IPS DF 6.9 (cell line): ENCODE data around the gene BLOC1S2.

Experiments
- DNase-seq: peaks from one replicate; pipeline ENCODE4 v3.0.0-alpha.2; 2013; ENCODE audit warnings: low read depth, low spot score
- H3K27ac ChIP-seq: one replicate; pipeline ENCODE4 v1.5.1; 2013; ENCODE audit warnings: low read length, control low read depth
- H3K27me3 ChIP-seq: 2 replicates; pipeline ENCODE4 v1.6.1; 2013; ENCODE audit warnings: mild to moderate bottlenecking, low read length; ENCODE audit not compliant: control insufficient read depth, insufficient read depth
- H3K36me3 ChIP-seq: 2 replicates; pipeline ENCODE4 v1.6.1; 2013; ENCODE audit warnings: low read length; ENCODE audit not compliant: control insufficient read depth, insufficient read depth
- H3K4me1 ChIP-seq: 2 replicates; pipeline ENCODE4 v1.6.1; 2013; ENCODE audit warnings: low read length; ENCODE audit not compliant: control insufficient read depth, insufficient read depth
- H3K4me3 ChIP-seq: 2 replicates; pipeline ENCODE4 v1.5.1; 2013; ENCODE audit warnings: mild to moderate bottlenecking, low read length
- H3K9me3 ChIP-seq: 2 replicates; pipeline ENCODE4 v1.6.1; 2013; ENCODE audit warnings: low read length, inconsistent platforms; ENCODE audit not compliant: control insufficient read depth, insufficient read depth
- WGBS: extraction: QIAGEN DNeasy Blood & Tissue Kit; methylation state at CpG from one replicate; pipeline ENCODE4 v1.1.7; 2013; ENCODE audit warnings: mixed read lengths, missing lambda C conversion rate; ENCODE audit not compliant: insufficient read length, insufficient coverage; 5-methylcytosine and 5-hydroxymethylcytosine counted together

Gene BLOC1S2

GRCh38 chr10:100254191-100254590 lies 32.3 kb downstream of the BLOC1S2 start:
- Histone ChIP-seq H3K4me3 (no peak overlapping the region), H3K36me3 (peaks cover 3% of the 10 kb centered on the region; the same call in 1 of the 2 replicates), H3K27ac (no peak overlapping the region), H3K9me3 (no peaks in the 10 kb centered on the region), H3K4me1 (no peaks in the 10 kb centered on the region), H3K27me3 (no peaks in the 10 kb centered on the region)
- no CpG with 5 or more reads among the region's 3 CpGs for WGBS
- no peak for DNase-seq

DNA sequence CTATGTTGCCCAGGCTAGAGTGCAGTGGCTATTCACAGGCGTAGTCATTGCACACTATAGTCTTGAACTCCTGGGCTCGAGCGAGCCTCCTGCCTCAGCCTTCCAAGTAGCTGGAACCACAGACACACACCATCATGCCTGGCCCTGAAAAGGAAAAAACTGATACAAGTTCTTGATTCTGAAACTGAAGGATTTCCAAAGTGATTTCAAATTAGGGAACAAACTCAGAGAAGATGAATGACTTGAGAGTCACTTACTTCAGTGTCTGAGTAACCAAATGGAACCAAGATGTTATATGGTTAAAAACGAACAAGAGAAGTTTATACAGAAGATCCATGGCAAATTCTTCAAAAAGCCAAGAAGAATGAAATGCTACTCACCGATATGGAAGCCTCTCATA lies 33.4 kb downstream of the BLOC1S2 start:
- H3K4me1 ChIP-seq = no peaks in the 10 kb centered on the region
- no peaks in the 10 kb centered on the region for H3K27me3 ChIP-seq
- WGBS = no CpG with 5 or more reads among the region's 5 CpGs
- H3K36me3 ChIP-seq = peaks cover 3% of the 10 kb centered on the region; the same call in 1 of the 2 replicates
- no peak for DNase-seq
- H3K27ac ChIP-seq = no peak overlapping the region
- H3K4me3 ChIP-seq = no peak overlapping the region
- no peaks in the 10 kb centered on the region for H3K9me3 ChIP-seq

DNA sequence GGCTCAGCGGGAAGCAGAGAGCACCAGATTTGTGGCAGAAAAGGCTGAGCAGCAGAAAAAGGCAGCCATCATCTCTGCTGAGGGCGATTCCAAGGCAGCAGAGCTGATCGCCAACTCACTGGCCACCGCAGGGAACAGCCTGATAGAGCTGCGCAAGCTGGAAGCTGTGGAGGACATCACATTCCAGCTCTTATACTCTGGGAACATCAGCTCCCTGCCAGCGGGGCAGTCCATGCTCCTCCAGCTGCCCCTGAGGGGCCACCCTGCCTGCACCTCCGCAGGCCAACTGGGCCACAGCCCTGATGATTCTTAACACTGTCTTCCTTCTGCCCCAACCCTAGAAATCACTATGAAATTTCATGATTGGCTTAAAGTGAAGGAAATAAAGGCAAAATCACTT lies 37.7 kb downstream of the BLOC1S2 start:
- Histone ChIP-seq H3K27ac (no peak overlapping the region), H3K27me3 (no peaks in the 10 kb centered on the region), H3K36me3 (peaks cover 5% of the 10 kb centered on the region; the same call in 1 of the 2 replicates), H3K4me3 (no peak overlapping the region), H3K9me3 (no peaks in the 10 kb centered on the region), H3K4me1 (no peaks in the 10 kb centered on the region)
- WGBS = no CpG with 5 or more reads among the region's 7 CpGs
- DNase-seq = no peak

DNA sequence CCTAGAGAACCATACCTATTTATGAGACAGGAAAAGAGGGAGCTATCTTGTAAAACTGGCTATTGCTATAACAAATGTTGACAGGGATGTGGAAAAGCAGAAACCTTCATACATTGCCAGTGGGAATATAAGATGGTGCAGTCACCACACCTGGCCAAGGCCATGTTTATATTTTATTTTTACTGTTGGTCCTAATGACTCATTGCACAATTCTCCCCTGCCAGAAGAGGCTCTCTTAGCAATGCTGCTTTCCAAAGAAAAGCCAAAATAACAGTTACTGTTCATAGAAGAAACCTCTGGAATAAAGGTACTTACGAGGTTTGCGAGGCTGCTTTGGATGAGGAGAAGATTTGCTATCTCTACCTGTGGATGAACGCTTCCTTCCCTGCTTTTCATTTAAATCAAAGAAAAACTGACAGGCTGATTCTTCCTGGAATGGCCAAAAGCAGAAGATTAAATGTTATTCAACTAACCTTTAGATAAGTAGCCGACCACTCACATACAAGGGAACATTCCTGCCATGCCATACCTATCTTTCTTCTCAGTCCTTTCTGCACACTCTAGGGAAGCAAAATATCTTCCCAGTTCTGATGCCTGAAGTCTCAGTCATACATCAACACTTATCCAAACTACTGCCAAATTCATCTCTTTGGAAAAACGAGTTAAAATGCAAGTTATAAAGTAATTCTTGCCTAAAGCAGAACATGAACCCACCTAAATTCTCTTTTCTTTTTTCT lies 40.8 kb downstream of the BLOC1S2 start:
- Histone ChIP-seq H3K9me3 (no peaks in the 10 kb centered on the region), H3K27ac (no peak overlapping the region), H3K4me3 (no peak overlapping the region), H3K36me3 (peaks cover 4% of the 10 kb centered on the region; the same call in 1 of the 2 replicates), H3K4me1 (no peaks in the 10 kb centered on the region), H3K27me3 (no peaks in the 10 kb centered on the region)
- DNase-seq = no peak
- WGBS = no CpG with 5 or more reads among the region's 5 CpGs

- Histone ChIP-seq H3K27me3 (no peaks in the 10 kb centered on the region), H3K27ac (no peak overlapping the region), H3K4me1 (no peaks in the 10 kb centered on the region), H3K4me3 (no peak overlapping the region), H3K9me3 (no peaks in the 10 kb centered on the region), H3K36me3 (peaks cover 4% of the 10 kb centered on the region; the same call in 1 of the 2 replicates)
- WGBS = no CpG with 5 or more reads among the region's 3 CpGs
- no peak for DNase-seq
Observed at GRCh38 chr10:100239851-100240250, 46.6 kb downstream of the BLOC1S2 start.

- no CpG with 5 or more reads among the region's 7 CpGs for whole genome bisulfite sequencing
- no peak for DNase-seq
- Histone ChIP-seq H3K9me3 (no peaks in the 10 kb centered on the region), H3K4me1 (no peaks in the 10 kb centered on the region), H3K4me3 (no peak overlapping the region), H3K27ac (no peak overlapping the region), H3K27me3 (no peaks in the 10 kb centered on the region), H3K36me3 (peaks cover 2% of the 10 kb centered on the region; the same call in 1 of the 2 replicates)
Observed at GRCh38 chr10:100238429-100238828, 48.1 kb downstream of the BLOC1S2 start.

DNA sequence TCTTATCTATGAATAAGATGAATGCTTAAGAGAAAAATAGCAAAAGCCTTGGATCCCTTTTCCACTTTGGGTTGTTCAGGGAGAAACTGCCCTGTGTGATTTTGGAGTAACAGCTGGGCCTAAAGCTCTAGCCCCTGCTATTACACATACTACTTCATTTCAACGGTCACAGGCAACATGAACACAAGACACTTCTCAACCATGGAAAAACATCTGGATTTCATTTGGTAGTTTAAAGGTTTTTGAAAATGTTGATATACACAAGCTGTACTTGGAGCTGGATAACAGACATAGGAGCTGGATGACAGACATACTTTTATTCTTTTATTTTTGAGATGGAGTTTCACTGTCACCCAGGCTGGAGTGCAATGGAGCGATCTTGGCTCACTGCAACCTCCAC lies 54.4 kb downstream of the BLOC1S2 start:
- no peaks in the 10 kb centered on the region for H3K27me3 ChIP-seq
- H3K36me3 ChIP-seq = no peaks in the 10 kb centered on the region
- no peak overlapping the region for H3K27ac ChIP-seq
- H3K4me1 ChIP-seq = no peaks in the 10 kb centered on the region
- DNase-seq = no peak
- no peaks in the 10 kb centered on the region for H3K9me3 ChIP-seq
- no peak overlapping the region for H3K4me3 ChIP-seq
- WGBS = no CpG with 5 or more reads among the region's 2 CpGs

DNA sequence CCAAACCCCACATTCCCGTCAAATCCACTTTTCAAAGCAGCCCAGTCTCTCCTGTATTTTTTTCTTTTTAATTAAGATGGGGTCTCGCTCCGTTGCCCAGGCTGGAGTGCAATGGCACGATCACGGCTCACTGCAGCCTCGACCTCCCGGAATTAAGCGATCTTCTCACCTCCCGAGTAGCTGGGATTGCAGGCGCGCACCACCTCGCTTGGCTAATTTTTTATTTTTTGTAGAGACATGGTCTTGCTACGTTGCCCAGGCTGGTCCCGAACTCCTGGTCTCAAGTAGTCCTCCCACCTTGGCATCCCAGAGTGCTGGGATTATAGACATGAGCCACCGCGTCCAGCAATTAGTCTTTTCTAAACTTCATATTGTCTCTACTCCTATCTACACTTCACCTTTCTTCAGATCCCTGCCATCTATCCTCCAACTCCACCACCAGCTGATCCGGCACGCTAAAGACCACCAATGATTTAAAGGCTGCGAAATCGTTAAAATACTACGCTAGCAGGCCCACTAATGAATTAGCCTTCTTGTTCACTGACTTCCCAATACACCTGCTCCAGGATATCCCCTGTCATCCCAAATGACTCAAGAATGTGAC lies 56.6 kb downstream of the BLOC1S2 start:
- no peaks in the 10 kb centered on the region for H3K36me3 ChIP-seq
- H3K4me1 ChIP-seq = no peaks in the 10 kb centered on the region
- no CpG with 5 or more reads among the region's 21 CpGs for whole genome bisulfite sequencing
- no peaks in the 10 kb centered on the region for H3K9me3 ChIP-seq
- no peak for DNase-seq
- H3K4me3 ChIP-seq = peak overlapping the region; percentile 51; the same call in 1 of the 2 replicates
- H3K27ac ChIP-seq = no peak overlapping the region
- H3K27me3 ChIP-seq = no peaks in the 10 kb centered on the region

DNA sequence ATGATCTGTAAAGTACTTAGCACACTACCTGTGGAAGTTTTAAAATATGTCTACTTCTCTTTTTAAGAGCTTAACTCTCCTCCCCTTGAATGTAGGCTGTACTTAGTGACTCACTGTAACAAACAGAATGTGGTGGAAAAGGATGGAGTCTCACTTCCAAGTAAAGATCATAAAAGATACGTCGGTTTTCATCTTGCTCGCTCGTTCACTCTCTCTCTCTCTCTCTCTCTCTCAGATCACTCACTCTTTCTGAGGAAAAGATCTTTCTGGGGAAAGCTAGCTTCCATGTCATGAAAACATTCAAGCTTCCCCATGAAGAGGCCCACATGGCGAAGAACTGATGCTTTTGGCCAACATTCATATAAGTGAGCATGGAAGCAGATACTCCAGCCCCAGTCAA lies 62.6 kb downstream of the BLOC1S2 start:
- no CpG with 5 or more reads among the region's 5 CpGs for WGBS
- no peak overlapping the region for H3K27ac ChIP-seq
- no peak for DNase-seq
- H3K4me1 ChIP-seq = no peaks in the 10 kb centered on the region
- no peaks in the 10 kb centered on the region for H3K27me3 ChIP-seq
- no peaks in the 10 kb centered on the region for H3K36me3 ChIP-seq
- H3K4me3 ChIP-seq = no peak overlapping the region
- H3K9me3 ChIP-seq = no peaks in the 10 kb centered on the region
